Measurements from ENCODE around the gene WDR77. TPM values are rescaled to one million over a fixed set of nuclear protein-coding genes. Genes with fewer than 3 reads are reported as not detected.

The WDR77 gene
- total and polyA plus RNA-seq, 9 of the 15 experiments (the other 6 are each of a cell fraction or from before 2014, with no cell fraction given): 20.6 to 160 (median 75.3) TPM

DNA sequence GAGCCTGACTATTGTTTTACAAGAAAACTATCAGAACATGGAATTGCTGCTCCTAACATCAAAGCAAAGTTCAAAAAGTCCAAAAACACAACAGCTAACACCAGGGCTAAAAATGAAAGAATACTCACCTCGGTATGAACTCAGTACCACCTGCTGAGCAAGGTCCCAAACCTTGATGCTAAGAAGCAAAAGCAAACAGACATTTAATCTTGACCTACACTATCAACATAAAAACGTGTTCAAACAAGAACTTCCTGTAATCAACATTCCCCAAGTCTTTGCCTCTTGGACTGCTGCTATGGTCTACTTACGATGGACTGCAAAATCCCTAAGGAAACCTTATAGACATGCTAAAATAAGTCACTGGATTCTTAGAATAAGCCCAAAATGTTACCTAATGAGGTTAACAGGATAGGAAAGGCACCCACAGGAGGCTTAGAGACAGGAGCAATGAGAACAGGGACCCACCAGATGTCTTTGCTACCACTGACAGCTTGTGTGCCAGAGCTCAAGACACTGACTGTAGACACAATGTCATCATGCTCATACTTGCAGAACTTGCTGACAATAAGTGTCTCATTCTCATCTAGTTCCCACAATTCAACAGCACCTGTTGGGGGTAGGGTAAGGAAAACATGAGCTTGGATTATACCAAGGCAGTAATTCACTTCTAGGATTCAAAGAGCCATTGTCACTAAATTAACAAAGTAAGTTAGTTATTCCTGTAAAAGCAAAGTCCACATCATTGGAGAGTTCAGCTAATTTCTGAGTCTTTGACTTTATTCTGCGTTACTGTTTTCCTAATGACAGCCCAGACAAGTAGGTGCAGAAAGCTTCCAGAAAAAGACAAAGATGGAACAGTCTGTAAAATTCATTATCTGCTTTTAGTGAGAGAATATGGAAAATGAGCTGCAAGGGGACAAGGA, 1.8 kb downstream of the WDR77 start:
- H3K27me3 ChIP-seq (ENCODE audit: control insufficient read depth in 2 of 2, insufficient read depth in 2 of 2, low read length in 2 of 2): no peaks in the 10 kb centered on the region
- in situ Hi-C loops (cut with MboI) (no loop called here), intact Hi-C loops (cut with micrococcal nuclease) (no loop called here)
- ATAC-seq (no peak), FAIRE-seq (peak; percentile 40), DNase-seq (ENCODE audit: extremely low read depth in 1 of 4, low spot score in 3 of 4) (no peak)
- TF ChIP-seq, protein P1, sequence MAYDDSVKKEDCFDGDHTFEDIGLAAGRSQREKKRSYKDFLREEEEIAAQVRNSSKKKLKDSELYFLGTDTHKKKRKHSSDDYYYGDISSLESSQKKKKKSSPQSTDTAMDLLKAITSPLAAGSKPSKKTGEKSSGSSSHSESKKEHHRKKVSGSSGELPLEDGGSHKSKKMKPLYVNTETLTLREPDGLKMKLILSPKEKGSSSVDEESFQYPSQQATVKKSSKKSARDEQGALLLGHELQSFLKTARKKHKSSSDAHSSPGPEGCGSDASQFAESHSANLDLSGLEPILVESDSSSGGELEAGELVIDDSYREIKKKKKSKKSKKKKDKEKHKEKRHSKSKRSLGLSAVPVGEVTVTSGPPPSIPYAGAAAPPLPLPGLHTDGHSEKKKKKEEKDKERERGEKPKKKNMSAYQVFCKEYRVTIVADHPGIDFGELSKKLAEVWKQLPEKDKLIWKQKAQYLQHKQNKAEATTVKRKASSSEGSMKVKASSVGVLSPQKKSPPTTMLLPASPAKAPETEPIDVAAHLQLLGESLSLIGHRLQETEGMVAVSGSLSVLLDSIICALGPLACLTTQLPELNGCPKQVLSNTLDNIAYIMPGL (CRISPR knock-in tag; IDR thresholded peaks at IDR 0.05): 0 out of 2 replicates have a peak, but pooled peaks have one; percentile 24
- TF ChIP-seq, protein P2, sequence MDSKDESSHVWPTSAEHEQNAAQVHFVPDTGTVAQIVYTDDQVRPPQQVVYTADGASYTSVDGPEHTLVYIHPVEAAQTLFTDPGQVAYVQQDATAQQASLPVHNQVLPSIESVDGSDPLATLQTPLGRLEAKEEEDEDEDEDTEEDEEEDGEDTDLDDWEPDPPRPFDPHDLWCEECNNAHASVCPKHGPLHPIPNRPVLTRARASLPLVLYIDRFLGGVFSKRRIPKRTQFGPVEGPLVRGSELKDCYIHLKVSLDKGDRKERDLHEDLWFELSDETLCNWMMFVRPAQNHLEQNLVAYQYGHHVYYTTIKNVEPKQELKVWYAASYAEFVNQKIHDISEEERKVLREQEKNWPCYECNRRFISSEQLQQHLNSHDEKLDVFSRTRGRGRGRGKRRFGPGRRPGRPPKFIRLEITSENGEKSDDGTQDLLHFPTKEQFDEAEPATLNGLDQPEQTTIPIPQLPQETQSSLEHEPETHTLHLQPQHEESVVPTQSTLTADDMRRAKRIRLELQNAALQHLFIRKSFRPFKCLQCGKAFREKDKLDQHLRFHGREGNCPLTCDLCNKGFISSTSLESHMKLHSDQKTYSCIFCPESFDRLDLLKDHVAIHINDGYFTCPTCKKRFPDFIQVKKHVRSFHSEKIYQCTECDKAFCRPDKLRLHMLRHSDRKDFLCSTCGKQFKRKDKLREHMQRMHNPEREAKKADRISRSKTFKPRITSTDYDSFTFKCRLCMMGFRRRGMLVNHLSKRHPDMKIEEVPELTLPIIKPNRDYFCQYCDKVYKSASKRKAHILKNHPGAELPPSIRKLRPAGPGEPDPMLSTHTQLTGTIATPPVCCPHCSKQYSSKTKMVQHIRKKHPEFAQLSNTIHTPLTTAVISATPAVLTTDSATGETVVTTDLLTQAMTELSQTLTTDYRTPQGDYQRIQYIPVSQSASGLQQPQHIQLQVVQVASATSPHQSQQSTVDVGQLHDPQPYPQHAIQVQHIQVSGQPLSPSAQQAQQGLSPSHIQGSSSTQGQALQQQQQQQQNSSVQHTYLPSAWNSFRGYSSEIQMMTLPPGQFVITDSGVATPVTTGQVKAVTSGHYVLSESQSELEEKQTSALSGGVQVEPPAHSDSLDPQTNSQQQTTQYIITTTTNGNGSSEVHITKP (IDR thresholded peaks at IDR 0.05; ENCODE audit: partially characterized antibody): peak; percentile 69
- no peak for TF ChIP-seq PHB (CRISPR knock-in tag; IDR thresholded peaks at IDR 0.05)
- no peaks in the 10 kb centered on the region for H3K9me3 ChIP-seq (replicated peaks; ENCODE audit: control insufficient read depth, insufficient read depth, low read depth, low read length)
- peak overlapping the region; percentile 99 for H3K4me2 ChIP-seq (ENCODE audit: insufficient read depth, low read length)
- no peaks in the 10 kb centered on the region for H3K9me1 ChIP-seq (ENCODE audit: control insufficient read depth, insufficient read depth, low read length)
- peaks cover 67% of the 10 kb centered on the region for H3K79me2 ChIP-seq (ENCODE audit: control insufficient read depth, insufficient read depth, low read length)
- TSS peak; percentile 37 for BruUV-seq (replicated peaks)
- peaks cover 82% of the 10 kb centered on the region for H3K36me3 ChIP-seq (ENCODE audit: control insufficient read depth, insufficient read depth, low read length)
- peaks cover 9 to 28% of the 10 kb centered on the region in 2 experiments; a peak in 4 of 5 replicates for H3K4me1 ChIP-seq (replicated peaks in 1 of 2; ENCODE audit: control insufficient read depth in 2 of 2, insufficient read depth in 2 of 2, low read length in 2 of 2)
- no peaks in the 10 kb centered on the region for H4K20me1 ChIP-seq (replicated peaks; ENCODE audit: control insufficient read depth, insufficient read depth, low read length)
- peak overlapping the region in 1 of 2 experiments; percentile 99; a peak in 2 of 4 replicates for H3K9ac ChIP-seq (ENCODE audit: insufficient read depth in 1 of 2, low read depth in 2 of 2, low read length in 2 of 2)
- ChIA-PET POLR2A (interaction anchor here (0.6 to 5.4 kb wide), 7 partner anchors 8 to 818 kb away, joined by 3 to 40 read pairs (median 3); no protein-coding TSS in a partner anchor), CTCF (ENCODE audit: low intra/inter-chr PET ratio) (interaction anchor here (0.6 kb wide), 2 partner anchors 34 to 61 kb away, joined by 3 to 4 read pairs; no protein-coding TSS in a partner anchor)
- peak overlapping the region; percentile 76 for H3K4me3 ChIP-seq
- no peak overlapping the region for H2AFZ ChIP-seq (ENCODE audit: low read depth, low read length)
- WGBS (ENCODE audit: insufficient coverage, low coverage, missing lambda C conversion rate): 28% methylated on average over 4 of the region's 4 CpGs
- H3K27ac ChIP-seq (ENCODE audit: extremely low read depth, low read depth, low read length): no peak overlapping the region; the same call in 2 of the 3 replicates
